GM21447 (cell line): ENCODE data around the gene SORCS2.

Source experiments
- ATAC-seq: cut with Tn5 transposase; IDR thresholded peaks from one replicate; pipeline ENCODE4 v1.9.1; 2021; ENCODE audit not compliant: unreplicated experiment

Gene SORCS2

DNA sequence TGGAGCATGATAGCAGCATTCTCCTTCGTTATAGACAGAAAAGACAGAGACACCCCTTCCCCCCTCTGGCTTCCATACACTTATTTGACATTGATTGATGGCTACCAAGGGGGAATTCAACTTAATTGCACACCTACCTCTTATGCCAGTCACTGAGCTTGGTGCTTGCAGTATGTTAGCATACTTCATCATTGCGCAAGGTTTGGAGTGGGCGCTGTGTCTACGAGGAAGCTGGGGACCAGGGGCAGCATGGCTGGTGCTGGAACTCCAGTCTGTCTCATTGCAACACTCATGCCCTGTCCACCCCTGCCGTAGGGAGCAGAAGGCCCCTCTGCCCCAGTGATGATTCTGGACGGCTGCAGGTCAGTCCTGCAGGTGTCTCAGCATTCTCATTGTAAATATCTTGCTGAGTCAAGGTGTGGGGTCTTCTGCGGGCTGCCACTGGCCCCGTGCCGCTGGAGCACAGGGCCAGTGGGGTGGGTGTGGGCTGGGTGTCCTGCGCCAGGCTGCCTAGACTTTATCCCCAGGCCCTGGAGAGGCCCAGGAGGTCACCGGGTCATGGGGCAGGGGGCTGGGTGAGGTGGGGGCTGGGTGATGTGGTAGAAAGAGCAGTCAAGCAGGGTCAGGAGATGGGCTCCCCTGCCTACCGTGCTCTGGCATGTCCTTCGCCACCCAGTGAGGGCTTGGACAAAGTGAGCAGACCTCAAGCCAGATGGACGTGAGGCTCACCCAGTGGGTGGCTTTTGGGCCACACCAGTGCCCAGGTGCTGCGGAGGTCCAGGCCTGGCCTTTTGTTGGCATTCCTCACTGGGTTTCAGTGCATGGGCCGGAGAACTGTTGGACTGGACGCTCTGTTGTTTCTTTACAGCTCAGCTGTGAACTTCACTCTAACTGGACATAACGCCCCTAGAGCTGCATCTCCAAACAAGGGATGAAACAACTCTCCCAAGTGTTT lies 156.9 kb downstream of the SORCS2 start:
- no peak for ATAC-seq

DNA sequence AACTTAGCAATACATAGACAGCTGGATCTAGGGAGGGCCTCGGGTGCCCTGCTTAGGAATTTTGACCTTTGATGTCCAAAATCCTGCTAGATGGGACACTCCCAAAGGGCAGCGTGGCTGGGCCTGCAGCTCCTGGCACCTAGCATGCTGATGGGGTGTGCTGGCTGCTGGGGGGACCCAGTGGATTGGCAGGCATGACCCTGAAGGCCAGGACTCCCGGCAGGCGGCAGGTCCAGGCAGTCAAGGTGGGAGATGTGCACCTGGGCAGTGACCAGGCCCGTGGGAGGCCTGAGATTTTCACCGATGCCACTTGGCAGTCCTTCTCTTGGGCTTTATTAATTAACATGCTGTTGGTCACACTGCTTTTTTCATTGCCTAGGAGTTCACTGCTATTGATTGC lies 158.1 kb downstream of the SORCS2 start:
- ATAC-seq, result no peak

DNA sequence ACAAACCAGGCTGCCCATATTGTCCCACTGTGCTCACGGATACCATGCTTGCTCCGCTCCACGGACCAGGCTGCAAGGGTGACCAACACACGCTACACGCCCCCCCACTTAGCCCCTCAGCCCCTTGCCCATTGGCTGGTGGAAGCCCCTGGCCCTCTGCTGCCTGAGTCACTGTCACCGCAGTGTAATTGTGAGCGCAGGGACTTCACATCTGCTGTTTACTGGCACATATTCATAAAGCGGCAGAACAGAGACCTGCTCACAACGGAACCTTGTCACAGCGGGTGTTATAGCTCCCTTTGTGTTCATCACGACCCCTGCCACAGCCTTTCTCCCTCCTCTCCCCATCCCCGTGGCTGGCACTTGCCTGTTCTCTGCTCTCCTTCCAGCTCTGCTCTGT lies 158.7 kb downstream of the SORCS2 start:
- ATAC-seq, result no peak

DNA sequence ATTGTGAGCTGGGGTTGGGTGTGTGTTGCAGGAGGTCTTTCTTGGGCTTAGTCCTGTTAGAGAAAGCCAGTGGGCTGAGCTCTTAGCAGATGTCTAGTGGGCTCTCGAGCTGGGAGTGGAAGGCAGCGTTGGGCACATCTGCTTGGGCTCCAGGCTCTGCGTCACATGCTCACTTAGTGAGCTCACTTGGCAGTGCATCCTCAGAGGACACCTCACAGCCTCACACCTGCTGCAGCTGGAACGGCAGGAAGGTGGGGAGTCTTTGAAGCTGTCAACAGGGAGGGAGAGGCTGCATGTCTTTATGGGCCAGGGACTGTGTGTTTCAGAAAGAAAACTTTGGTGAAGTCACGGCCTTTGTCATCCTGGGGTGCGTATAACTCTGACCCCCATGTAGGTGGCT lies 160.1 kb downstream of the SORCS2 start:
- no peak for ATAC-seq

DNA sequence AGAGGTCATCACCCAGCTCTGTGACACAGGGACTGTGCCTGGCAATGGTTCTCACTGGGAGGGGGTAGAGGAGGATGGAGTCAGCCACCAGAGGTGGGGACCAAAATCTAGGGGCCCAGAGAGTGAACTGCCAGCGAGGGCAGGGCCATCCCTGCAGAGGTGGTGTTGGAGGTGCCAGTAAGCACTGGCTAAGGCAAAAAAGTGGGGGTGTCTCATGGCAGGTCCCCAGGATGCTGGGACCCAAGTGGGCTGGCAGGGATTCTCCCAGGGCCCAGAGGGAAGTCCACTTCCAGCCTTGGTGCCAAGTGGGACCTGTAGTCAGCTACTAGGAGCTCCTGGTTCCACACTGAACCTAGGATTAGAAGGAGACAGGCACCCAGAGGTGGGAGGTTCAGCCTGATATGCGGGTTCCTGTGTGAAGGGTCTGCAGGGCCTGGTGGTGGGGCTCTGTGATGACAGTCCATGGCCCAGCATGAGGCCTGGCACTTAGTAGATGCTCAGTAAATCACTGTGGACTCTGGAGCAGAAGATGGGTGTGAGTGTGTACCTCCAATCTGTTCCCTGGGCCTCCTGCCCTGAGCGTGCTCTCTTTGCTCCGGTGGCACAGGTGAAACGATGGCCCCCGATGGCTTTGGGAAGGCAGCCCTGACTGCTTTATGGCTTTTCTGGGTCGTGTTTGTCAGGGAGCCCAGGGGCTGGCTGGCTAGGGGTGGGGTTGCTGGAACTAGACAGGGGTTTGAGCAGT lies 160.9 kb downstream of the SORCS2 start:
- ATAC-seq, result no peak

DNA sequence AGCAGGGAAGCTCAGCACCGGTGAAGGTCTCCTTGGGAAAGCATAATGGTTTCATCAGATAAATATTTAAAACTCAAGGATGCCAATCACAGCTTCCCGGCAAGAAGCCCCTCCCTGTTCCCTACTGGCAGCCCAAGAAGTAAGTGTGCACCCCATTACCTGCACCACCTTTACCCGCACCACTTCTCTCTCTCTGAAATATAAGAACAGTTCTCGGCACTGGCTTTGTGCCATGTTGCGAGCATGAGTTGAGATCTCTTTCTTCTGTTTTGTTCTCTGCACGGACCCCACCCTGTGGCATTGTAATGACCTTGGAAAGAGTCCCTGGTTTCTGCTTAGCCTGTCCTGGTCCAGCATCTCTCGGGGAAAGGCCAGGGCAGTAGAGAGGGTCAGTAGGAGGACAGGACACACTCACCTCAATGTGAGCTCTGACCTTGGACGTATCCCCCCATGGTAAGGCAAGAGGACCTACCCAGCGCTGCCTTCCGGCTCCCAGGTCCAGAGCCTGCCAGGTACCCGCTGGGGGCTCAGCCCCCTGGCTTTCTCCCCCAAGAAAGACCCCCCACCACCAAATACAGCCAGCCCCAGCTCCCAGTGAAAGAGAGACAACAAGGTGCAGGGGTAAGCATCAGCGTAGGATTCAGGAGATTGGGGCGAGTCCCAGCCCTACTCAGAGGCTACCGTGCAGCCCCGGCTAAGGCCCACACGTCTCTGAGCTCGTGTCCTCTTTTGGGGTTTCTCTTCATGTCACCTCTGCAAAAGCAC lies 161.7 kb downstream of the SORCS2 start:
- no peak for ATAC-seq

DNA sequence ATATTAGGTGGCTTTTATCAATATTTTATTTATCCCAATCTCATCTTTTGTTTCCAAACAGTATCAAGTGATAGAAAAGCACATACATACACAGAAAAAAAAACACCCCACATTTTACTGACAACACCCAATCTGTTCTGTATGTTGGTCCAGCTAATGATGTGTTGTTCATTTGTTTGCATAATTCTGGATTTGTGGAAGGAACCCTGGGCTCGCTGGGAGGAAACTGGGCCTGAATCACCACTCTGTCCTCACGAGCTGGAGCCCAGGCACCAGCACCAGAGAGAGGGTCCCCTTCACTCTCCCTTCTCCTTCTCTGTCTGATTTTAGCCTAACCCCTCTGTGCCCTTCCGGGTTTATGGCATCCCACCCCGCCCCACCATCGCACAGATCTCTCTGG lies 162.6 kb downstream of the SORCS2 start:
- ATAC-seq, result no peak

DNA sequence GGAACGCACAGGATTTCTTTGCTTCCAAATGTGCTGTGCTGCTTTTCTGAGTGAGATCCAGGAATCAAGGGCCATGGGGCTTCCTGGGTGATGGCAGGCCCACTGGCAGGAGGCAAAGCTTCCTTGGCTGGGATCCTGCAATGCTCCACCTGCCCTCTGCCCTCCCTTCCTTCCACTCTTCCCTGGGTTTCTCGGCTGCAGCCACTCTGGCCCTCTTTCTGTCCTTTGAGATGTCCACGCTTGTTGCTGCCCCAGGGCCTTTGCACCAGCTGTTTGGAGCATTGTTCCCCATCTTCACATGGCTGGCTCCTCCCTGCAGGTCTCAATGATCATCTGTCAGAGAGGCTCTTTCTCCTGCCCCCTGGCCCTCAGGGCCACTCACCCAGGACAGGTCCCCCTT lies 163.5 kb downstream of the SORCS2 start:
- ATAC-seq, result no peak

DNA sequence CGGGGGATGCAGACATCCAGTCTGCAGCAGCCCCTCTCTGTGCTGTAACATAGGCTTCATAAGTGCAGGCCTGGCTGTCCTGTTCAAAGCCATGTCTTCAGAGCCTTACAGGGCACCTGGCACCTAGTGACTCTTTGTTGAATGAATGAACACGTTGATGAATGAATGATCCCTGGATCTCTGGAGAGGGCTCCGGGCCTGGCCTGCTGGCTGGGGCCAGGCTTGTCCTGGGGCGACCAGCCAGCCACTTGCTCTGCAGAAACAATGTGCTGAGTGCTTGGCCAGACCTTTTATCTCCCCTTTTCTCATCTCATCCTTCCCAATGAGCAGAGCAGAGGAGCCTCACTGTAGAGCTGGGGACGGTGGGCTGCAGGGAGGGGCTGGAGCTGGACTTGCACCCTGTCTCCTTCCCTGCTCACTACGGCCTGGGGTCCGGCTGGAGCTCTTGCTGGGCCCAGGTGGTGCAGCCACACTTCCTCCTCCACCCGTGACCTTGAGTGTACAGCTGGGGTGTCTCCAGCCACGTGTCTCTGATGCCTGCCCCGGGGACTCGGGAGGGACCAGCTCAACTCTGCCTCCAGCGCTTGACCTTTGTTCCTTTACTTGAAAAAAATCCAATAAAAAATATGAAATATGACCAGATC lies 164.5 kb downstream of the SORCS2 start:
- no peak for ATAC-seq

DNA sequence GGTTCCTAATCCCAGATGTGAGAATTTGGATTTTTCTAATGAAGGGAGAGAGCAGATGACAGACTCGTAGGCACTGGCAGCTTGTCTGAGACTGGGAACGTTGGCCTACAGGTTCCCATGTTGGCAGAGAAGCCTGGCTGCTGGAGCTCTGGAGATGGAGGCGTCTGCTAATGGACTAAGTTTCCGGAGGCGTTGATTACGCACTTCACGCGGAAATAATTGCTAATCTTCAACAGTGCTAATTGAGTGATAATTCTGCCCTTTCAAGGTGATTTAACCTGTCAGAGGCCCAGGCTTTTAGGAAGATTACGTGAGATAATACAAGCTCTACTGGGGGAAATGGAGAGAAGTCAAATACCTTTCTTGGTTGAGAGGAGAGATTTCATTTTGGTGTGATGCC lies 165.0 kb downstream of the SORCS2 start:
- no peak for ATAC-seq

DNA sequence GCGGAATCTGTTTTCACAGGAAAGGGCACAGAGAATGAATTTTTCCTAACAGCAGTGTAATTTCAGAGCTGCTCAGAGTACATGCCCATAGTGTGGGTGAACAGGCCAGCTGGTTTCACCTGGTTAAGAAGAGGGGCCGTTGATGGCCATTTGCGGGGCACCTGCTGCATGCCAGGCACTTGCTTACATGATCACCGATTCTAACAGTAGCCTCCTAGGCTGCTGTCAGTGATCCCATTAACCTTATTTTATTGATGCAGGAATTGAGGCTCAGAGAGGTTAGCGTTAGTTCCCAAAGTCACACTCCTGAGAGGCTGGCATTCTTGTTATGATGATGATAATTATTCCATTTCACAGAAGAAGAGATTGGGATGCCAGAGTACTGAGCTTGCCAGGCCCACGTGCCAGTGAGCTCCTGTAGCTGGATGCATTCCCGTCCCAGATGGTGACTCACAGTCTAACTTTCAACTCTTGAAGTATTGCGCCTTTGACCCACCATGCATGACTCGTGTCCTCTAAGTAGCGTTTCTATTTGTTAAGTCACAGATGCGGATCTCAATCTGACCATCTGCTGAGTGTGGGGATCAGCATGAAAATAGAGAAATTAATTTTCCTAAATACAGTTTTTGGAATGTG lies 165.9 kb downstream of the SORCS2 start:
- ATAC-seq, result no peak

DNA sequence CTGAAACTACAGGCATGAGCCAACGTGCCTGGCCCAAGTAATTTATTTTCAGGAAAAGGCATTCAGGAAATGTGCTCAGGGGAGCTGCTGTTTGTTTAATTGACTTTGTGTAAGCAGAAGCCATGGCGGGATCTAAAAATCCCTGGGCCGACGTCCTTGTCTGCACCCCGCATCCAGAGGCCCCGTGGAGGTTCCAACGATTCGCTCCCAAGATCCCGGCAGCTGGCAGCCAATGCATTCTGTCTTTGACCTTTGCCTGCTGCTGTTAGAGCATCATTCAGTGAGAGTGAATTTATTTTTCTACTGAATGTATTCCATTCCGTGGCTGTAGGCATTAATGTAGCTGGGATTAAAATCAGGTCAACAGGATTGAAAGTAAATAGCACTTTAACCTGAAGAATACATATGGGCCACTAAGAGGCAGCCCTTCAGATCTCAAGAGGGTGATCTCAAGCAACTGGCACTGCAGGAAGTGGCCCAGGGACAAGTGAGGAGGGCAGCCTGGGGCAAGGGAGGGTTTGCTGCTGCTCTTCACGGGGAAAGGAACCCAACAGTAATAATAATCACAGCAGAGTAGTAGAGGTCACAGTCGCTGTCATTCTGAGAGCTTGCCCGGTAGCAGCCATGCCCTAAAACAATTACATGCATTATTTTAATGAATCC lies 167.2 kb downstream of the SORCS2 start:
- ATAC-seq, result no peak

DNA sequence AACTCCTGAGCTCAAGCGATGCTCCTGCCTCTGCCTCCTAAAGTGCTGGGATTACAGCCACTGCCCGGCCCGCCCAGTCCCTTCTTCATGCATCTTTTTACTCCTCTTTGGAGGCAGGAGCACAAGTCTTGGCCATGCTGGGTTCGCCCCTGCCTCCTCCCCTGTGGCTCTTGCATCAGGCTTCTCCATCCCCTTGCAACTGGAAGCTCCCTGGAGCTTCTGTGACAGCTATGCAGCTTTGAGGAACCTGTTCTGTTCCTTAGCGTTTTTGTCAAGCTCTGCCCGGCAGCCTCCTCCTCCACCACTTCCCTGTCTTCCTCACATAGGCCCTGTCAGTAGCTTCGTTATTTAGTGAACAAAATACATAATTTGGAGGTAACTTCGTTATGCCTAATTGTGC lies 168.5 kb downstream of the SORCS2 start:
- ATAC-seq, result no peak

DNA sequence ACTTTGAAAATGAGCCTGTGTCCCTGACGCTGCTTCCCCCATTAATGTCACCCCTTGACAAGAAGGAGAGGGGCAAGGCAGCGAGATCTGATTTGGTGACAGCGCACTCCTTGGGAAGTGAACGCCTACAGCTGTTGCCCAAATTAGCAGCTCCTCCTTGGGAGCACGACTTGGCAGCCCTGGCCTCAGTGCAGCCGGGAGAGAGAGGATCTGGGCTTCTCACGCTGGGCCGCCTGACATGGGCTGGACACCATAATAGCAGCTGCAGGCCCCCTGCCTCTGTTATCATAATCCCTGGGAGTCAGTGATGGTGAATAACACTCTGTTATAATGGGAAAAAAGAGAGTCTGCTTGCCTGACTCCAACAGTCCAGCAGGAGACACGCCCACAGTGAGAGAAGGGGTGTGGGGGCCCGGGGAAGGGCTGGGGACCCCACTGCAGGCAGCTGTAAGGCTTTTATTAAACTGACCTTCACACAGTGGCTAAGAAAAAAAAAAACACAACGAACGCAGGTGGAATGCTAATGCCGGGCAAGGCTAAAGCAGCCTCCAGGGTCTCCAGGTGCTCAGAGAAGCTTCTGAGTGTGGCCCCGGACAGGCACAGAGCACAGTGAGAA lies 169.1 kb downstream of the SORCS2 start:
- no peak for ATAC-seq

DNA sequence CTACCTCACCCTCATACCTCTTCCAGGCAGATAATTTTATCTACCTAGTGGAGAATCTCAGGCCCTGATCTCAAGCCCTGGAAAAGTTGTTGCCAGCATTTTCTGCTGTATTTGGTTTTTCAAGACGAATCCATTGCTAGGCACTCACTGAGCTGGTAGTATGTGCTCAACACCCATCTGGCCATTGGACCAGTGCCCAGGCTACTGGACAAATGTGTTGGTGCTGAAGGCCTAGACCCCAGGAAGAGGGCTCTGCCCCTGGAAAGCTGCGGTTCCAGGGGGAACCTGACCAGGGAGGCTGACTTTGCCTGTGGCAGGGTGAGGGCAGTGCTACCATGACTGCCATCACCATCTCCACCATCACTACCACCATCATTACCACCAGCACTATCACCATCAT lies 170.0 kb downstream of the SORCS2 start:
- no peak for ATAC-seq

DNA sequence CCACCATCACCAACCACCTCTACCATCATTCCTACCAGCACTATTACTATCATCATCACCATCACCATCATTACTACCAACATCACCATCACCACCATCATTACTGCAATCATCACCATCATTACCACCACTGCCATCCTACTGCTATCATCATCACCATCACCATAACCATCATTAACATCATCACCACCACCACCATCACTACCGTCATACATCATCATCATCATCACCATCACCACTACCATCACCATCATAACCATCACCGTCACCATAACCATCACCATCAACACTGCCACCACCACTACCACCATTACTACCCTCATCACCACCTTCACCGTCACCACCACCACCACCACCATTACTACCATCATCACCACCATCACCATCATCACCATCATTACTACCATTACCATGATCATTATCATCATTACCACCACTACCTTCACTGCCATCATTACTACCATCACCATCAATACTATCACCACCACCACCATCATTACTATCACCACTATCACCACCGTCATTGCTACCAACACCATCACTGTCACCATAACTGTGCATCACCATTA lies 170.6 kb downstream of the SORCS2 start:
- no peak for ATAC-seq

DNA sequence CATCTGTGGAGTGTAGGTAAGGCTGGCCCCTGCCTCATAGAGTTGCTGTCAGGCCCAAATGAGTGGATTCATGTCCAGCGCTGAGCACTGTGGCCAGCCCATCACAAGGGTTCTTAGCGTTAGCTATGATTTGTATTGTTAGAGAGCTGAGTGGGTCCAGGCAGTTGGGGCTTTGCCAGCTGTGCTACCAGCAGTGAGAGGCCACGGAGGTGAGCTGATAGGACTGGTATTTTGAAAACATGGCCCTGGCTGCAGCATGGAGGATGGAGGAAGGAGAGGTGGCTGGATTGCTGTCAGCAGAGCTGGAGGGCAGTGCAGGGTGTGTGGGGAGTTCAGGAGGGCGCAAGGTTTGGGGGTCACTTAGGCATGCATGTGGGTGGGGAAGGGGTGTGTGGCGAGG lies 172.6 kb downstream of the SORCS2 start:
- ATAC-seq, result no peak

DNA sequence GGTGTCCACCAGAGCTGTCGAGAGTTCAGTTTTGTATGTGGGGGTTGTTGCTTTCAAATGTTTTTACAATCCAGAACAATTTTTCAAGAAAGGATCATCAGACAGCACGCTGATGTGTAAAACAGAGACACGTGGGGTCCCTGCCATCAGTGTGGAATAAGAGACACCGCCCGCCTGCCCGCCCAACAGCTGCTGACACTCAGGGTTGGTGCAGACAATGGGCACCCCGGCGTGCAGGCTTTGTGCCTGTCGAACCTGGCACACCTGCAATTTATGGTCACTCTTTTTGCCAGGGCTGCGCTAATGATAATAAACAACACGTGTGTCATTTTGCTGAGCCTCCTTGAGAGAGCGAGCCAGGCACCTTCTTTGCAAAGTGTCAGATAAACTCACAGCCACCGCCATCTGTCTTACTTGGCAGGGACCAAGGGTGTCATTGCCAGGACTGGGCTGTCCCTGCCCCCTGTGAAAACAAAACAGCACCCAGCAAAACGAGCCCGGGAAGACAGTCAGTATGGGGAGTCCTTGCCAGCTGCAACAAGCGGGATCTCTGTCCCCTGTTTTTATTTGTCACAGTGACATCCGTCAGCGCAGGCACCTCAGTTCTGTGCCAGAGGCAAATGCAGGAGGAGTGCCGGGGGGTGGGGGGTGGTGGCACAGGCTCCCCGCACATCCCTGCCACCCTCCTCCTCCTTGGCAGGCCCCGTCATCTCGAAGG lies 173.3 kb downstream of the SORCS2 start:
- ATAC-seq, result no peak
